HTERT RPE-1 (cell line): ENCODE measurements around the gene FBXO41.

Experiments
- in situ Hi-C: fragments of 300-500 bp; cut with MboI; formaldehyde crosslinking; loops from 4 replicates; pipeline ENCODE4 v1.14.3; 2020; ENCODE audit warnings: low sequenced_read_pairs

The FBXO41 gene, protein sequence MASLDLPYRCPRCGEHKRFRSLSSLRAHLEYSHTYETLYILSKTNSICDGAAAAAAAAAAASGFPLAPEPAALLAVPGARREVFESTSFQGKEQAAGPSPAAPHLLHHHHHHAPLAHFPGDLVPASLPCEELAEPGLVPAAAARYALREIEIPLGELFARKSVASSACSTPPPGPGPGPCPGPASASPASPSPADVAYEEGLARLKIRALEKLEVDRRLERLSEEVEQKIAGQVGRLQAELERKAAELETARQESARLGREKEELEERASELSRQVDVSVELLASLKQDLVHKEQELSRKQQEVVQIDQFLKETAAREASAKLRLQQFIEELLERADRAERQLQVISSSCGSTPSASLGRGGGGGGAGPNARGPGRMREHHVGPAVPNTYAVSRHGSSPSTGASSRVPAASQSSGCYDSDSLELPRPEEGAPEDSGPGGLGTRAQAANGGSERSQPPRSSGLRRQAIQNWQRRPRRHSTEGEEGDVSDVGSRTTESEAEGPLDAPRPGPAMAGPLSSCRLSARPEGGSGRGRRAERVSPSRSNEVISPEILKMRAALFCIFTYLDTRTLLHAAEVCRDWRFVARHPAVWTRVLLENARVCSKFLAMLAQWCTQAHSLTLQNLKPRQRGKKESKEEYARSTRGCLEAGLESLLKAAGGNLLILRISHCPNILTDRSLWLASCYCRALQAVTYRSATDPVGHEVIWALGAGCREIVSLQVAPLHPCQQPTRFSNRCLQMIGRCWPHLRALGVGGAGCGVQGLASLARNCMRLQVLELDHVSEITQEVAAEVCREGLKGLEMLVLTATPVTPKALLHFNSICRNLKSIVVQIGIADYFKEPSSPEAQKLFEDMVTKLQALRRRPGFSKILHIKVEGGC

DNA sequence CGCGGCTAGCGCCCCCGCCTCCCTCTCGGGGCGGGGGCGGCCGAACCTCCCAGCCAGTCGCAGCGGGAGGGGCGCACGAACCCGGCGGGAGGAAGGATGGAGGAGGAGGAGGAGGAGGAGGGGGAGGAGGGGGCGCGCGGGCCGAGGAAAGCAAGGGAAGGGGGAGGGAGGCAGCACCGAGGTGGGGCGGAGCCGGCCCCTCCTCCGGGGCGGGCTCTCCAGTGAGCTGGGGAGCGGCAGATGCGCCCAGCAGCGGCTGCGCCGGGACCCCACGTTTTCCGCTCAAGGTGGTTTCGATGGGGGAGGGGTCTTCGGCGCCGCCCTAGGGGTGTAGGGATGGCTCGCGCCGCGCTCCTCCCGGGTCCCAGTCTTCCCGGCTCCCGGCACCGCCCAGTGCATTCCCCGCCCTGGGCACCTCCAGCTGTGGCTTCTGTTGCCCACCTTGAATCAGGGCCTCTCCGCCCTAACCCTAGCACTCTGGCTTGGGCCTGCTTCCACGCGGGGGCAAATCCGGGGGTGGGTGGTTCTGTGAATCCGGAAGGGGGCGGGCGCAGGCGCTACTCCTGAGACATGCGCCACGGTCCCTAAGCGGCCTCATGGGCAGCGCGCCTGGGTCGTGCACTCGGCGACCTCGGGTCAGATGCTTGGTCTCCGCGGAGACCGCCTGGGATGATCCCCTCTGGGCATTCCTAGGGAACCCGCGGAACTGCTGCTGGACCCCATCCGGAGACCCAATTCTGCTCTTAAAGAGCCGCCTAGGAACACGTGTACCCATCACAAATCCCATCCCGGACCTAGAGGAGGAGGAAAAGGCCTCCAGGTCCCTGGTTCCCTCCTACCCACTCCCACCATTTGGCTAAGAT, at the start of gene FBXO41:
Gene FBXO41 (minus strand): TSS at position 183 of the 863 bp plus-strand sequence. CDS start 14,848 bp downstream, outside the sequence.
- in situ Hi-C loops, result no loop called here

DNA sequence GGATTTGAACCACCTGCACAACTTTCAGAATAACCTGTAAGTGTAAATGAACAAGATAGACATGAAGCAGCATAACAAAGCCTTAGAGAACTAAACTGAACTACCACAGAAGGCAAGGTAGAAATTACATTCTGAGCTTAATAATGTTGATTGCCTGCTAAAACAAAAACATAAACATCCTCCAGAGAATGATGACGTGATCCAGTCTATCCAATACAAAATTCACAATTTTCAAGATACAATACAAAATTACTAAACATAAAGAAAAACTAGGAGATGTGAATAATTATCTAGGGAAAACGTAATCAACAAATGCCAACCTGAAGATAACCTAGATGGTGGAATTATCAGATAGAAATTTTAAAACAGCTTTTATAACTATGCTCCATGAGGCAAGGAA, 49.8 kb upstream of the FBXO41 start:
- in situ Hi-C loops, result no loop called here

DNA sequence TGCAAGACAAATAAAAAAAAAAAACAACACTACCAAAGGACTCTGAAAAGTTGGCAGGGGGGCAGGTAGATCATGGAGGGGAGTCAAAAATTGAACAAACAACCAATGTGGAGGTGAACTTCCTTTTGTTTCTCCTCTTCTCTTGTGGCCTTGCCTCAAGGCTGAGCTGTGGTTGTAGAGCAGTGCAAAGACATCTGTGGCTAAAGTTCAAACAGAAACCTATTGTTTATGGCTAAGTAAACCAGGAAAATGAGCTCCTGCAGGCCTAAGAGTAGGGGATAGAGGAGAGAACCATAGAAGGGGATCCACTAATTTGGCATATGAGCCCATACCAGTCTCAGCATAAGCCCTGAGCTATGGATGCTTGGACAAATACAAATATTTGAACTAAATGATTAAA, 49.3 kb upstream of the FBXO41 start:
- in situ Hi-C loops, result no loop called here

GRCh38 chr2:73324126-73324725, 39.9 kb upstream of the FBXO41 start:
- in situ Hi-C loops, result no loop called here

DNA sequence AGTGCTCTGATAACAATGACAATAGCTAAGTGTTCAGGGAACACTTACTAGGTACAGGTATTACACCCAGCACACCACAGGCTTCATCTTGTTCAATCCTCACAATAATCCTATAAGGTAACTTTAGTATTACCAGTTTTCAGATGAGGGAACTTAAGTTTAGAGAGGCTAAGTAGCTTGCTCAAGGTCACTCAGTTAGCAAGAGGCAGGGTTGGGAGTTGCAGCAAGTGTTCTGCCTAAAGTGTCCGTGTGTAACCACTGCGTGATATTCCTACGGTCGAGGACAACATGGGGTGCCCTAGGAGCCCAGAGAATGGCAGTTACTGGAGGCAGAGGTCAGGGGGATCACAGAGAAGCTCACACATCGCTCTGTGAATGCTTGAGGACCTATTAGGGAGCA, 39.3 kb upstream of the FBXO41 start:
- in situ Hi-C loops, result no loop called here

DNA sequence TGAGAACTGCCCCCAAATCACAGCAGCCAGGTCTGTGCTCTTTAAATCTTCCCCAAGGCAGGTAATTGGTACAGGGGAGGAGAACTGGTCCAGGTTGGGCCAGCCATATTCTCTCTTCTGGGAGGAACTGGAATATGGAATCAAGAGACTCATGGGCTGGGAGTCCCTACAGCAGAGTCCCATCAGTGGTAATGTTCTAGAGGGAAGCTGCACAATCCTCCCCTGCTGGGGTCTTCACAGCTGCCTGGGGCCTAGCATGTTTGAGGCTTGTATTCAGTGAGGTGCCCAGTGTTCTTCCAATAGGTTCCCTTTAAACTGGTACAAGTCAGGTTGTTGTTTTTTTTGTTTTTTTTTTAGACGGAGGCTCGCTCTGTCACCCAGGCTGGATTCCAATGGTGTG, 30.2 kb upstream of the FBXO41 start:
- in situ Hi-C loops, result no loop called here

DNA sequence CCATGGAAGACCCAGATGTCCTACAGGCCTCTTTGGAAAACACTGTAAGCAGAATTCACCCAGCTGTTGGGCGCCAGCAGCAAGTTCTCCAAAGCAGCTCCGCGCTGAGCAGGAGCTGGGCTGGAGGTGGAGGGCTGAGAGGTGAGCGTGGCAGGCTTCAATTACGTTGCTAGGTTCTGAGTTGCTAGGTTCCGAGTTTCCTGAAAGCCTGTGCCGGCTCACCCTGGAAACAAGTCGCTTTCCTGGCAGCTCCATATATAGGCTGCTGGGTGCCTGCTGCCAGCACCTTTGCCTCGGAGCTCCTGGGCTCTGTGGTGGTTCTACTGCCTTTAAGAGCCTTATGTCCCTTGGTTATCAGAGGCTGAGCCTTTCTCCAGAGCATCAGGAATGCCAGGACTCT, 23.4 kb upstream of the FBXO41 start:
- in situ Hi-C loops, result no loop called here

GRCh38 chr2:73301636-73302035, 17.4 kb upstream of the FBXO41 start:
- in situ Hi-C loops, result no loop called here

GRCh38 chr2:73300926-73301325, 16.6 kb upstream of the FBXO41 start:
- in situ Hi-C loops, result no loop called here

DNA sequence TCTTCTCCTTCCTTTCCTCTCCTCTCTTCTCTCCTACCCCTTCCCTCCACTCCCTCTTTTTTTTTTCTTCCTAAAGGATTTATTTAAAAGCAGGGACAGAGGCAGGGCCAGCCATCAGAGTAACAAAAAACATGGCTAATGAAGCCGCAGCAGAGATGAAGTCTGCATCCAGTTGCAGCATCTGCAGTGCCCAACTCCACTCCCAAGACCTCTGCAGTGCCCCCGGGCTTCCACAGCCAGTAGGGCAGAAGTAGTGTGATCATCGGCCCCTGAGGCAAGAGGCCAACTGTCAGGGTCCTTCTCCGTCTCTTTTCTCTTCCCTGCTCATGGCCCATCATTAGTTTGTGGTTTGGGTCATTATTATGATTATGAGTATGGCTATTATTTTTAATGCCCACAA, 13.3 kb upstream of the FBXO41 start:
- in situ Hi-C loops, result no loop called here

GRCh38 chr2:73297151-73297559, 12.9 kb upstream of the FBXO41 start:
- in situ Hi-C loops, result no loop called here

DNA sequence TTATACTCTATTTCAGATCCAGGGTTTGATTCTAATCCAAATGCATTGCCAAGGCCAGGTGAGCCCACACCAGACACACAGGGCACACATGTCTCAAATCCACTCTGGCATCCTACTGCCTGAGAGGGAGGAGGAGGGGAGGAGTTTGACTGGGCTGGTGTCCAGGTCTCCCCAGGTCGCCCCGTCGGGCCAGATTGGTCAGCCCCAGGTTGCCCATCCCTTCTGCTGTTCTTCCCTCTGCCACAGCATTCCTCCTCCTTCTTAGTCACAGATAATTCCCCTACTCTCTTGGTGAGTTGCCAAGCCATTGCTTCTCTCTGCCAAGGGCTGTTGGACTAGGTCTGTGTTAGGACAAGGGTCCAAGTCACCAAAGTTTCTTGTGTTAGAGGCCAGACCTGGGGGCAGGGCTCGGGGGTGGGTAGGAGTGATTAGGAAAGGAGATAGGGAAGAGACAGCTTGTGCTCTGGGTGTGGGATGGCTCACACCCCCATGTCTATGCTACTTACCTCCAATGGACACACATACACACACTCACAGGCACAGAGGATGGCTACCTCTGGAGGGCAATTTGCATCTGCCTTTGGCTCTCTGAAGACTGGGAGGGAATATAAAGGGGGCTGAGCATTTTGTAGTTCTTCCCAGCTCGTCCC, 11.6 kb upstream of the FBXO41 start:
- in situ Hi-C loops, result no loop called here

GRCh38 chr2:73294239-73294638, 10.0 kb upstream of the FBXO41 start:
- in situ Hi-C loops, result no loop called here

- in situ Hi-C loops, result no loop called here
Measured at GRCh38 chr2:73293534-73294171, 9.4 kb upstream of the FBXO41 start, which contains the start of gene EGR4. TSS of gene EGR4 (minus strand) at chr2:73293548. CDS start at chr2:73293317, 231 bp downstream.

DNA sequence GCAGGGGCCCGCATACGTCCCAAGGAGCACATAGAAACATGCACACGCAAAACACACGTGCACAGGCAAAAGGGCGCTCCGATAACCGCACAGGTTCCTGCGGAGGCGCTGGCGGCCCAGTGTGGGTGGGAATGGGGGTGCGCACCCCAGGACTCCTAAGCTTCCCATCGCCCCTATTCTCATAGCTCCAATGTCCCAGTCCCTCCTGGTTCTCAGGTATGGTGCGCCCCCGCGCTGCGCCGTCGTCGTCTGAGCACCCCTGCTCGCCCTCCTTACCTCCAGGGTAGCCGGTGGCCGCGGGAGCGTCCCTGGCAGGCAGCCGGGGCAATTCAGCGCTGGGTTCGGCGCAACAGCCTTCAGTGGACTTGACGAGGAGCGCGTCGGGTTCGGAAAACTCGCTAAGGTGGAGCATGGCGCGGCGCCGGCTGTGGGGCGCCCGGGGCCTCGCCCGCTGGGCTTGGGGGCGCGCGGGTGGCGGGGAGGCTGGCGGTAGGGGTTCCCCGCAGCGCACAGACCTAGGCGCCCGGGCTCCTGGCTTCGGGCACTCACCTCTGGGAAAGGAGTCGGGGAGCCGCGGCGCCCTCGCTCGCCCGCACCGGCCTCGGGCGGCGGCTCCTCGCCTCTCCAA, 8.7 kb upstream of the FBXO41 start:
- in situ Hi-C loops, result no loop called here

DNA sequence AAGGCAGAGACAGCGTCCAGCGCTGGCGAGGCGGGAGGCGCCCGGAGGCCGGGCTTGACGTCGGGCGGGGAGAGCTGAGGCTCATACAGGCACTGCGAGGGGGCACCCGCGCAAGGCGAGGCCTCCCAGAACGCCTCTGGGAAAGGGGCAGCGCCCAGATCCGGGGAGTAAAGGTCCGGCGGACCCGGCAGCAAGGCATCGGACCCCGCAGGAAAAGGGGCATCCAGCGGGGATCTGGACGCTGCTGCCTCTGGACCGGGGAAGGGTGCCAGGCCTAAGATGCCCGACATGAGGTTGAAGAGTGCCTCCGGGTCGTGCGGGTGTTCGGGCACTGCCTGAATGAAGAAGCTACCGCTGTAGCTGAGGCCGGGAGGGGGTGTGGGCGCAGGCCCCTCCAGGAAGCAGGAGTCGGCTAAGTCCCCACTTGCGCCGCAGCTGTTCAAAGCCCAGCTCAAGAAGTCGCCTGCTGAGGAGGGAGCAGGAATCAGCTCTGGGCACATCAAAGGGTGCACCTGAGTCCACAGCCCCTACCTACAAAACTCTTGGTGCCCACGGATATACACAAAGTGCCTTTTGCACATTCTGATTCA, 8.1 kb upstream of the FBXO41 start:
- in situ Hi-C loops, result no loop called here

GRCh38 chr2:73291461-73292315, 7.4 kb upstream of the FBXO41 start:
- in situ Hi-C loops, result no loop called here

DNA sequence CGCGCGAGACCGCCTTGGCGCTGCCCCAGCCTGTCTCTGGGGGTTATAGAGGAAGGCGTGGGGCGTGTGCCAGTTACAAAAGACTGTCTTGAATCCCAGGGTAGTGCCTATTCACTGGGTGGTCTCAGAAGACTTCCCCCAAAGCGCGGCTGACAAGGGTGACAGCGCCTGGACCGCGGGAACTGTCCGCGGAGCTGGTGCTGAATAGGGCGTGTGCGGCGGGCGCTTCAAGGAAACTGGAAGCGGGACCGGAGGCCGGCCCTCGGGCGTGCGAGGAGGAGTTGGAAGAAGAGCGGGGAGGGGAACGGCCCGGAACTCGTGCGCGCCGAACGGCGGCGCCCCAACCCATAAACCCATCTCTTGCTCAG, 6.8 kb upstream of the FBXO41 start:
- in situ Hi-C loops, result no loop called here
